ENCODE data around the gene RFX4. TPM values are rescaled to one million over a fixed set of nuclear protein-coding genes. Genes with fewer than 3 reads are reported as not detected.

The RFX4 gene
- total RNA-seq, 1 donor from 2014 or later, result not detected

- intact Hi-C loops (cut with micrococcal nuclease), result loop anchor here (5.0 to 10.0 kb wide), 5 partner anchors 197 to 1260 kb away; partner anchors contain the start of gene ASCL4
- no peak overlapping the region for H3K4me3 Mint-ChIP-seq
- H3K9me3 Mint-ChIP-seq, result no peaks in the 10 kb centered on the region
- H3K4me1 Mint-ChIP-seq (ENCODE audit: low read depth), result peaks cover 8% of the 10 kb centered on the region
- H3K27me3 Mint-ChIP-seq (ENCODE audit: insufficient read depth), result peaks cover 86% of the 10 kb centered on the region
- no peaks in the 10 kb centered on the region for H3K36me3 Mint-ChIP-seq (ENCODE audit: low read depth)
- no peak for DNase-seq (ENCODE audit: low spot score)
- no peak overlapping the region for H3K27ac Mint-ChIP-seq
Observed at GRCh38 chr12:106584104-106585064, 1.6 kb downstream of the RFX4 start.

DNA sequence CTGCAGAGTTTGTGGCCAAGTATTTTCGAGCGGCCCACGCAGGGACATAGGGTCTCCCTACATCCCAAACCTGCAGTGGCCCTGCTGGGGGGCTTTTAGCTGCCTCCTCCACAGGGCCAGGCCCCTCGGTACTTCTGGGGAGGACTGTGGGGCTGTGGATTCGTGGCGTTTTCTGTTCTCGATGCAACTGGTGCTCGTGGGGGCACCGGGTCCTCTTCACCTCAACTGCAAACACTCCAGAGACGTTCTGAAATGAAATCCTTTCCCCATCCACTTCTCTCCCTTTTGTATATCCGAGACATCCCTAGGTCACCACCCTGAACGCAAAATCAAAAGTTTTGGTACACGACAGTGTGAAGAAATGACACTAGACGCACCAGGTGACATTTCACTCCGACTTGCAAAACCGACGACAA is 2.3 kb downstream of the RFX4 start:
- H3K27ac Mint-ChIP-seq, result no peak overlapping the region
- H3K27me3 Mint-ChIP-seq (ENCODE audit: insufficient read depth), result peaks cover 86% of the 10 kb centered on the region
- H3K36me3 Mint-ChIP-seq (ENCODE audit: low read depth), result no peaks in the 10 kb centered on the region
- H3K4me3 Mint-ChIP-seq, result no peak overlapping the region
- DNase-seq (ENCODE audit: low spot score), result no peak
- no peaks in the 10 kb centered on the region for H3K9me3 Mint-ChIP-seq
- H3K4me1 Mint-ChIP-seq (ENCODE audit: low read depth), result peaks cover 8% of the 10 kb centered on the region
- intact Hi-C loops (cut with micrococcal nuclease), result loop anchor here (5.0 to 10.0 kb wide), 4 partner anchors 198 to 1260 kb away; partner anchors contain the start of gene ASCL4

GRCh38 chr12:106585521-106586277 is 2.9 kb downstream of the RFX4 start:
- Mint-ChIP-seq H3K27ac (no peak overlapping the region), H3K27me3 (ENCODE audit: insufficient read depth) (peaks cover 81% of the 10 kb centered on the region), H3K36me3 (ENCODE audit: low read depth) (no peaks in the 10 kb centered on the region), H3K4me1 (ENCODE audit: low read depth) (peaks cover 8% of the 10 kb centered on the region), H3K9me3 (no peaks in the 10 kb centered on the region), H3K4me3 (no peak overlapping the region)
- no peak for DNase-seq (ENCODE audit: low spot score)
- intact Hi-C loops (cut with micrococcal nuclease), result loop anchor here (5.0 to 10.0 kb wide), 4 partner anchors 198 to 1259 kb away; partner anchors contain the start of gene ASCL4

DNA sequence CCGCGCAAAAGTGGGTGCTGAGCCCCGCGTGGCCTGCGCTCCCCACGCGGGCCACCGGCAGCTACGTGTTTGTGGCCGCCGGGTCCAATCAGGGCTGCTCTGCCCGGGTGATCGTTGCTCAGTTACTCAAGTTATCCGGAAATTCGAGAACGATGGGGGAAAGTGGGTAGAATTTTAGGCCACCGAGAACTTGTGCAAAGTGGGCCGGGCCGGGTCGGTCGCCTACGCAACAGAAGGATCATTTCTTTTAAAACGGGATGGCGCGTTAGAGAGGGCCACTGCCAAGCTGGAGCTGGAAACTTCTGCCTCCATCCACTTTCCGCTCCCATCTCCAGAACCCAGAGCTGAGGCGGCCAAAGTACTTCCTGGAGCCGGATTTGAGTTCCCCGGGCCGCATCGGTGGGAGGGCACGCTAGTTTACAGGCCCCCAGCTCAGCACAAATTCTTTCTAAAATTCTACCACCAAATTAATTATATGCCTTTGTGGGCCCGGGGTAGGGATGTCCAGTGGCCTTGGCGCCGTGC is 3.5 kb downstream of the RFX4 start:
- Mint-ChIP-seq H3K27me3 (ENCODE audit: insufficient read depth) (peaks cover 75% of the 10 kb centered on the region), H3K4me1 (ENCODE audit: low read depth) (peaks cover 8% of the 10 kb centered on the region), H3K9me3 (no peaks in the 10 kb centered on the region)

DNA sequence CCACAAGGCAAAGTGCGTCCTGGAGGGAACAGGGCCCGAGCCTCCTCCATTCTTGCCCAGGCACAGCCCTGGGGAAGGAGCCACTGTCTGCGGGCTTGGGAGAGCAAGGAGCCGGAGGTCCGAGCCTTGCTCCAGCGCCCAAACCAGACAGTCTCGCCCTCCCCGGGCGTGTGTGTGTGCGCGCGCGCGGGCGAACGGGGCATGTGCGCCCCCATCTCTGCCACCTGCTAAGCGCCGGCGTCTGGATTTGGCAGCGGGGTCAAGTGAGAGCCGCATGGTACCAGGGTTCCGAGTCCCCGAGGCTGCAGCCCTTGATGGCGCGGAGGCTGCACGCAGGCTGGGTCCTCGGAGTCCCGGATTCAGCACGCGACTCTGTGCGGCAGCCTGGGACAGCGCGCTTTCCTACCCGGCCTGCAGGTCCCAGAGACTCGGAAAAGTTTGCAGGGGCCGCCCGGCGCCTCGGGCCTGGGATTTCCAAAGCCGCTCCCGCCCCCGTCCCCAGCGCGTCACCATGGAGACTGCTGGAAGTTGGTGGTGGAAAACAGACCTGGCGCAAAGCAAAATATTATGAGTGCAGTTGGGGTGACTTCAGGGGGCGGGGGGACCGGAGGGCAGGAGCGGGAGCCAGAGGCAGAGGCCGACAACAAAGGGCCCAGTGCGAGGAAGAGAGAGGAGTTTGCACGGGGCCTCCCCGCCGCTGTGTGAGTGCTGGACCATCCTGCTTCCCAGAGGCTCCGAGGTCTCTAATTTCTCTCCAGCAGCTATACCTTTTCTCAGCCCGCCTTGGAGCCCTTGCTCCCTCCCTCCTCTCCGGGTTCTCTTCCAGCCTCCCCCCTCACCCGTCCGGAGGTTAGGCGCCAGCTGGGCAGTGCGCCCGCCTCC is 4.2 kb downstream of the RFX4 start:
- intact Hi-C loops (cut with micrococcal nuclease), result loop anchor here (5.0 to 10.0 kb wide), 4 partner anchors 200 to 1258 kb away; partner anchors contain the start of gene ASCL4
- Mint-ChIP-seq H3K9me3 (no peaks in the 10 kb centered on the region), H3K36me3 (ENCODE audit: low read depth) (no peaks in the 10 kb centered on the region), H3K27me3 (ENCODE audit: insufficient read depth) (peaks cover 70% of the 10 kb centered on the region), H3K4me1 (ENCODE audit: low read depth) (peaks cover 8% of the 10 kb centered on the region), H3K27ac (no peak overlapping the region), H3K4me3 (no peak overlapping the region)
- DNase-seq (ENCODE audit: low spot score), result no peak

More for the DNA sequence above, 3.5 kb downstream of the RFX4 start:
- Mint-ChIP-seq H3K4me3 (no peak overlapping the region), H3K27ac (no peak overlapping the region), H3K36me3 (ENCODE audit: low read depth) (no peaks in the 10 kb centered on the region)
- intact Hi-C loops (cut with micrococcal nuclease), result loop anchor here (5.0 to 10.0 kb wide), 4 partner anchors 199 to 1258 kb away; partner anchors contain the start of gene ASCL4
- DNase-seq (ENCODE audit: low spot score), result no peak

DNA sequence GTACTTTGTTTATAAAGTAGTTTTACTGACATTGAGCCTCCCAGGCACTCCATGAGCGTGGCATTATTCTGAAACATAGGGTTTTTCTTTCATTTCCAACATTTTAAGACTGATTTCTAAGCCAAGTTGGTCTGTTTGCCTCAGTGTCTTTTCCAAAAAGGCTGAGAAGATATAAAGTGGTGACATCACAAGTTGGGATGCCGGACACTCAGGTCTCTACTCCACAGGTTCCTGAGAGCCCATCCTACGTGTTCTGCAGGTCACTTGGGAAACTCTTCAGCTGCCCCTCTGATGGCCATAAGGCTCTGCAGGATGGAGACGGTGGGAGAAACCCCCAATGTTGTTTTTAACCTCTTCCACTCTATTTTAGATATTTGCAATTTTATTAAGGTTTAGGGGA is 6.0 kb downstream of the RFX4 start:
- no peaks in the 10 kb centered on the region for H3K4me1 Mint-ChIP-seq (ENCODE audit: low read depth)
- no peaks in the 10 kb centered on the region for H3K9me3 Mint-ChIP-seq
- DNase-seq (ENCODE audit: low spot score), result no peak
- H3K27me3 Mint-ChIP-seq (ENCODE audit: insufficient read depth), result peaks cover 72% of the 10 kb centered on the region
- no peak overlapping the region for H3K27ac Mint-ChIP-seq
- no peak overlapping the region for H3K4me3 Mint-ChIP-seq
- no peaks in the 10 kb centered on the region for H3K36me3 Mint-ChIP-seq (ENCODE audit: low read depth)
- intact Hi-C loops (cut with micrococcal nuclease), result loop anchor here (5.0 to 10.0 kb wide), 4 partner anchors 201 to 1256 kb away; partner anchors contain the start of gene ASCL4

- H3K36me3 Mint-ChIP-seq (ENCODE audit: low read depth), result no peaks in the 10 kb centered on the region
- DNase-seq (ENCODE audit: low spot score), result no peak
- H3K4me3 Mint-ChIP-seq, result no peak overlapping the region
- H3K27ac Mint-ChIP-seq, result no peak overlapping the region
- intact Hi-C loops (cut with micrococcal nuclease), result loop anchor here (5.0 kb wide), 1 partner anchor 332 kb away; no protein-coding TSS in a partner anchor
- H3K4me1 Mint-ChIP-seq (ENCODE audit: low read depth), result no peaks in the 10 kb centered on the region
- peaks cover 66% of the 10 kb centered on the region for H3K27me3 Mint-ChIP-seq (ENCODE audit: insufficient read depth)
- H3K9me3 Mint-ChIP-seq, result no peaks in the 10 kb centered on the region
Observed at GRCh38 chr12:106590601-106591000, 7.8 kb downstream of the RFX4 start.

- peaks cover 44% of the 10 kb centered on the region for H3K27me3 Mint-ChIP-seq (ENCODE audit: insufficient read depth)
- H3K9me3 Mint-ChIP-seq, result no peaks in the 10 kb centered on the region
- H3K27ac Mint-ChIP-seq, result no peak overlapping the region
- intact Hi-C loops (cut with micrococcal nuclease), result loop anchor here (5.0 kb wide), 1 partner anchor 328 kb away; no protein-coding TSS in a partner anchor
- H3K4me1 Mint-ChIP-seq (ENCODE audit: low read depth), result no peaks in the 10 kb centered on the region
- H3K36me3 Mint-ChIP-seq (ENCODE audit: low read depth), result no peaks in the 10 kb centered on the region
- no peak for DNase-seq (ENCODE audit: low spot score)
- H3K4me3 Mint-ChIP-seq, result no peak overlapping the region
Observed at GRCh38 chr12:106594447-106594846, 11.6 kb downstream of the RFX4 start.

DNA sequence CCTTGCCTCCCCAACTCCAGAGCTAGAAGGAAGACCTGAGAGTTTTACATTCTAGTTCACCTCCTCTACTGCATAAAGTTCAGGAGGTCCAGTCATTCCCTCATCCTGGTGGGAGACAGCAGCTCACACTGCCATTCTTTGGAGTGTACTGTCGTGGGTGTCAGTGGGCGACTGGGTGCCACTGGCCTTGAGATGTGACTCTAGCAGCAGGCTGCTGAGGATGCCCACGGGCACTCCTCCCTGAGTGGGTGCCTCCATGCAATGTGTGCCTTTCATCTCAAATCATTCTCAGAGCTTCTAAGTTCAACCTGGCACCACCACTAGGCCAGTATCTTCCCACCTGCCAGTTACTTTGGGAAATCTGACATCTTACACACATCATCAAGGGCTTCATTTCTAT is 12.5 kb downstream of the RFX4 start:
- Mint-ChIP-seq H3K36me3 (ENCODE audit: low read depth) (no peaks in the 10 kb centered on the region), H3K9me3 (no peaks in the 10 kb centered on the region), H3K4me3 (no peak overlapping the region), H3K4me1 (ENCODE audit: low read depth) (no peaks in the 10 kb centered on the region), H3K27me3 (ENCODE audit: insufficient read depth) (peaks cover 36% of the 10 kb centered on the region), H3K27ac (no peak overlapping the region)
- intact Hi-C loops (cut with micrococcal nuclease), result no loop called here
- DNase-seq (ENCODE audit: low spot score), result no peak

- intact Hi-C loops (cut with micrococcal nuclease), result no loop called here
- H3K36me3 Mint-ChIP-seq (ENCODE audit: low read depth), result no peaks in the 10 kb centered on the region
- no peak overlapping the region for H3K27ac Mint-ChIP-seq
- no peak overlapping the region for H3K4me3 Mint-ChIP-seq
- DNase-seq (ENCODE audit: low spot score), result no peak
- no peaks in the 10 kb centered on the region for H3K4me1 Mint-ChIP-seq (ENCODE audit: low read depth)
- H3K27me3 Mint-ChIP-seq (ENCODE audit: insufficient read depth), result peaks cover 28% of the 10 kb centered on the region
- H3K9me3 Mint-ChIP-seq, result no peaks in the 10 kb centered on the region
Observed at GRCh38 chr12:106598003-106598402, 15.2 kb downstream of the RFX4 start.

DNA sequence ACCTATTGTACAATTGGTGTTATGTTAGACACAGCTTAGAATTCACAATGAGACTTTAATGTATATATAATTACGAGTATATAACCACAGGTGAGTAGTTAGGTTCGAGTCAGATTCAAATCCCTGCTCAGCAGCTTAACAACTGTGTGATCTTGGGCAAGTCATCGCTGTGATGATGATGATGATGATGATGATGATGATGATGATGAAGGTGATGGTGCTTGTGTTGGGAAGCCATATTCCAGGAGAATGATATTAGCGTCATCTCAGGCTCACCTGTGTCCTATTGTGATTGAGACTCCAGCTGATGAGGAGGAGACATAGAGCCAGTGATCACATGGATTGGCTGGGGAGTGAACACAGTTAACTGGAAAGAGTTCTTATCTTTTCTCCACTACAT is 16.5 kb downstream of the RFX4 start:
- H3K27me3 Mint-ChIP-seq (ENCODE audit: insufficient read depth), result peaks cover 15% of the 10 kb centered on the region
- H3K4me1 Mint-ChIP-seq (ENCODE audit: low read depth), result no peaks in the 10 kb centered on the region
- no peak for DNase-seq (ENCODE audit: low spot score)
- H3K36me3 Mint-ChIP-seq (ENCODE audit: low read depth), result no peaks in the 10 kb centered on the region
- no peak overlapping the region for H3K27ac Mint-ChIP-seq
- H3K9me3 Mint-ChIP-seq, result no peaks in the 10 kb centered on the region
- H3K4me3 Mint-ChIP-seq, result no peak overlapping the region
- intact Hi-C loops (cut with micrococcal nuclease), result no loop called here

GRCh38 chr12:106600503-106600902 is 17.7 kb downstream of the RFX4 start:
- Mint-ChIP-seq H3K4me3 (no peak overlapping the region), H3K9me3 (no peaks in the 10 kb centered on the region), H3K27ac (no peak overlapping the region), H3K4me1 (ENCODE audit: low read depth) (no peaks in the 10 kb centered on the region), H3K27me3 (ENCODE audit: insufficient read depth) (peaks cover 7% of the 10 kb centered on the region), H3K36me3 (ENCODE audit: low read depth) (no peaks in the 10 kb centered on the region)
- DNase-seq (ENCODE audit: low spot score), result no peak
- intact Hi-C loops (cut with micrococcal nuclease), result no loop called here

Data from activated T-helper 1 cell treated with anti-CD3 and anti-CD28 coated beads, Interleukin-12 subunit alpha, Interleukin-12 subunit beta, Interleukin-2, Interleukin-4 antibody, amounts not matched to agents 30 ng/mL and 10 ng/mL and 1 ng/mL, durations not matched to agents 14 hours and 24 hours and 36 hours (primary cell).